Suprapubic skin (tissue), 4 donors: ENCODE measurements around the gene PTPRD. TPM values are rescaled to one million over a fixed set of nuclear protein-coding genes. Genes with fewer than 3 reads are reported as not detected.

ENCODE experiments used
- DNase-seq, 2 donors: peaks; one replicate each; pipeline ENCODE4 v3.0.0-alpha.2; 2019; ENCODE audit warnings: low spot score in 2 of 2
- H3K27ac ChIP-seq: fragments of 200-600 bp; sonication (generic); one replicate; pipeline ENCODE4 v1.5.1; 2019
- H3K27me3 ChIP-seq: fragments of 200-600 bp; sonication (generic); one replicate; pipeline ENCODE4 v1.5.1; 2019
- H3K36me3 ChIP-seq: fragments of 200-600 bp; sonication (generic); one replicate; pipeline ENCODE4 v1.5.1; 2019
- H3K4me1 ChIP-seq: fragments of 200-600 bp; sonication (generic); one replicate; pipeline ENCODE4 v1.5.1; 2019
- H3K4me3 ChIP-seq: fragments of 200-600 bp; sonication (generic); one replicate; pipeline ENCODE4 v1.5.1; 2019; ENCODE audit warnings: mild to moderate bottlenecking
- H3K9me3 ChIP-seq: fragments of 200-600 bp; sonication (generic); one replicate; pipeline ENCODE4 v1.5.1; 2019
- EP300 ChIP-seq: sonication (generic); formaldehyde crosslinking; IDR thresholded peaks from one replicate; pipeline ENCODE4 v1.6.1; 2017; ENCODE audit warnings: antibody characterized with exemption
- POLR2A ChIP-seq, 2 donors: fragments of 450-650 bp; IDR thresholded peaks; one replicate each; pipeline ENCODE4 v1.6.1; 2017; ENCODE audit warnings: antibody characterized with exemption in 2 of 2, mild to moderate bottlenecking in 2 of 2, moderate library complexity in 2 of 2
- POLR2AphosphoS5 ChIP-seq, 3 donors: sonication (generic); formaldehyde crosslinking; IDR thresholded peaks; one replicate each; pipeline ENCODE4 v1.6.1; 2017; ENCODE audit warnings: antibody characterized with exemption in 3 of 3
- WGBS: methylation state at CpG from one replicate; pipeline ENCODE4 v1.1.5; 2018; 5-methylcytosine and 5-hydroxymethylcytosine counted together
- total RNA-seq, 4 donors: library from RNA; depleted of rRNA; stranded (reverse); fragments of >200 nt; gene quantifications; one replicate each; pipeline ENCODE4 v1.1.0, GENCODE V29; 2016
- TF ChIP-seq, protein P1 (sequence below), 2 donors: fragments of 200-600 bp in 1 of 2; fragments of 450-650 bp in 1 of 2; sonication (generic) in 1 of 2; IDR thresholded peaks; one replicate each; pipeline ENCODE4 v1.5.1; 2016 to 2019; ENCODE audit warnings: antibody characterized with exemption in 2 of 2, mild to moderate bottlenecking in 1 of 2, moderate library complexity in 1 of 2

The PTPRD gene
- total RNA-seq, 4 donors from 2014 or later, result 0.49 to 3.3 (median 2.5) TPM

DNA sequence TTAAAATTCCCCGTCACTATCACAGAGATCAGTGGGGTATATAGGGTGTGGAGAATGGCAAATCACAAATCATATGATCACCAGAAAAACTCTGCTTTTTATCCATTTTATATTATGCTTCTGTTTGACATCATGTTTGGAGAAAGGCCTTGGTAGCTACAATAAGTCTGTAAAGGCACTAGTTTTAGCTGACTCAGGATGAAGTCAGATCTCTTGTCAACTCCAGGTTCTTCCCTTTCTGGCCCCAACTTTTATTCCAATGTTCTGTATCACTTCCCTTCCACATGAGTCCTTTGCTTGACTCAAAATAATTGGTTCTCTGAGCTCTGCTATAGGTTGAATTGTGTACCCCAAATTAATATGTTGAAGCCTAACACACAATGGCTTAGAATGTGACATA lies 484.9 kb downstream of the PTPRD start:
- no peak for DNase-seq
- no peak for TF ChIP-seq POLR2AphosphoS5 (IDR thresholded peaks at IDR 0.05)
- TF ChIP-seq POLR2A (IDR thresholded peaks at IDR 0.05), result no peak
- TF ChIP-seq, protein P1, sequence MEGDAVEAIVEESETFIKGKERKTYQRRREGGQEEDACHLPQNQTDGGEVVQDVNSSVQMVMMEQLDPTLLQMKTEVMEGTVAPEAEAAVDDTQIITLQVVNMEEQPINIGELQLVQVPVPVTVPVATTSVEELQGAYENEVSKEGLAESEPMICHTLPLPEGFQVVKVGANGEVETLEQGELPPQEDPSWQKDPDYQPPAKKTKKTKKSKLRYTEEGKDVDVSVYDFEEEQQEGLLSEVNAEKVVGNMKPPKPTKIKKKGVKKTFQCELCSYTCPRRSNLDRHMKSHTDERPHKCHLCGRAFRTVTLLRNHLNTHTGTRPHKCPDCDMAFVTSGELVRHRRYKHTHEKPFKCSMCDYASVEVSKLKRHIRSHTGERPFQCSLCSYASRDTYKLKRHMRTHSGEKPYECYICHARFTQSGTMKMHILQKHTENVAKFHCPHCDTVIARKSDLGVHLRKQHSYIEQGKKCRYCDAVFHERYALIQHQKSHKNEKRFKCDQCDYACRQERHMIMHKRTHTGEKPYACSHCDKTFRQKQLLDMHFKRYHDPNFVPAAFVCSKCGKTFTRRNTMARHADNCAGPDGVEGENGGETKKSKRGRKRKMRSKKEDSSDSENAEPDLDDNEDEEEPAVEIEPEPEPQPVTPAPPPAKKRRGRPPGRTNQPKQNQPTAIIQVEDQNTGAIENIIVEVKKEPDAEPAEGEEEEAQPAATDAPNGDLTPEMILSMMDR (IDR thresholded peaks at IDR 0.05), result no peak
- no peak for TF ChIP-seq EP300
- Histone ChIP-seq H3K27me3 (no peaks in the 10 kb centered on the region), H3K4me3 (no peak overlapping the region), H3K36me3 (no peaks in the 10 kb centered on the region), H3K27ac (no peak overlapping the region), H3K4me1 (no peaks in the 10 kb centered on the region), H3K9me3 (no peaks in the 10 kb centered on the region)
- WGBS, result 100% methylated on average over 1 of the region's 1 CpG

GRCh38 chr9:10112798-10113197 lies 500.0 kb downstream of the PTPRD start:
- H3K27ac ChIP-seq, result no peak overlapping the region
- no peak for DNase-seq
- H3K4me1 ChIP-seq, result no peaks in the 10 kb centered on the region
- TF ChIP-seq, protein P1 (IDR thresholded peaks at IDR 0.05), result no peak
- TF ChIP-seq POLR2A (IDR thresholded peaks at IDR 0.05) (no peak), EP300 (no peak), POLR2AphosphoS5 (IDR thresholded peaks at IDR 0.05) (no peak)
- H3K9me3 ChIP-seq, result no peaks in the 10 kb centered on the region
- H3K4me3 ChIP-seq, result no peak overlapping the region
- 19% methylated on average over 4 of the region's 4 CpGs for WGBS
- no peaks in the 10 kb centered on the region for H3K36me3 ChIP-seq
- H3K27me3 ChIP-seq, result no peaks in the 10 kb centered on the region

- Histone ChIP-seq H3K36me3 (no peaks in the 10 kb centered on the region), H3K4me1 (no peaks in the 10 kb centered on the region), H3K27me3 (no peaks in the 10 kb centered on the region), H3K4me3 (no peak overlapping the region), H3K27ac (no peak overlapping the region), H3K9me3 (no peaks in the 10 kb centered on the region)
- TF ChIP-seq POLR2A (IDR thresholded peaks at IDR 0.05) (no peak), POLR2AphosphoS5 (IDR thresholded peaks at IDR 0.05) (no peak), EP300 (no peak)
- TF ChIP-seq, protein P1 (IDR thresholded peaks at IDR 0.05), result no peak
- DNase-seq, result no peak
- 81% methylated on average over 2 of the region's 2 CpGs for WGBS
Observed at GRCh38 chr9:10112070-10112469, 500.7 kb downstream of the PTPRD start.

GRCh38 chr9:10108815-10109214 lies 504.0 kb downstream of the PTPRD start:
- Histone ChIP-seq H3K36me3 (no peaks in the 10 kb centered on the region), H3K9me3 (no peaks in the 10 kb centered on the region), H3K27ac (no peak overlapping the region), H3K4me3 (no peak overlapping the region), H3K27me3 (no peaks in the 10 kb centered on the region), H3K4me1 (no peaks in the 10 kb centered on the region)
- TF ChIP-seq POLR2A (IDR thresholded peaks at IDR 0.05) (no peak), POLR2AphosphoS5 (IDR thresholded peaks at IDR 0.05) (no peak), EP300 (no peak)
- TF ChIP-seq, protein P1 (IDR thresholded peaks at IDR 0.05), result no peak
- DNase-seq, result no peak
- 77% methylated on average over 3 of the region's 3 CpGs for WGBS

- H3K36me3 ChIP-seq, result no peaks in the 10 kb centered on the region
- H3K4me1 ChIP-seq, result no peaks in the 10 kb centered on the region
- TF ChIP-seq POLR2A (IDR thresholded peaks at IDR 0.05) (no peak), POLR2AphosphoS5 (IDR thresholded peaks at IDR 0.05) (no peak), EP300 (no peak)
- TF ChIP-seq, protein P1 (IDR thresholded peaks at IDR 0.05), result no peak
- no peaks in the 10 kb centered on the region for H3K9me3 ChIP-seq
- DNase-seq, result no peak
- H3K27ac ChIP-seq, result no peak overlapping the region
- H3K27me3 ChIP-seq, result no peaks in the 10 kb centered on the region
- 65% methylated on average over 2 of the region's 2 CpGs for WGBS
- no peak overlapping the region for H3K4me3 ChIP-seq
Observed at GRCh38 chr9:10104774-10105173, 508.0 kb downstream of the PTPRD start.
